Pancreas (tissue), 10 donors: ENCODE measurements around the gene PHTF2. TPM values are rescaled to one million over a fixed set of nuclear protein-coding genes. Genes with fewer than 3 reads are reported as not detected.

Experiments used
- ATAC-seq, 4 donors: fragments of 200-7000 bp; cut with Tn5 transposase; one replicate each; pipeline versions ENCODE4 v1.8.0 to v1.9.1; 2020; ENCODE audit warnings: mild to moderate bottlenecking in 4 of 4, moderate library complexity in 4 of 4
- DNase-seq, 6 donors: peaks; one replicate each; pipeline ENCODE4 v3.0.0-alpha.2; 2020
- FAIRE-seq: peaks from 2 replicates; lab custom pipeline; 2012; peaks lifted over from hg19 to GRCh38; lab: Jason Lieb, UNC
- H3K27ac ChIP-seq, 4 donors: fragments of 200-600 bp; sonication (generic); 1 replicate in 3 of 4; 2 replicates in 1 of 4; pipeline versions ENCODE4 v1.5.0 to v1.8.0; 2020
- H3K27me3 ChIP-seq, 4 donors: fragments of 200-600 bp; one replicate each; pipeline ENCODE4 v1.8.0; 2021
- H3K36me3 ChIP-seq, 3 donors: fragments of 200-600 bp; sonication (generic) in 1 of 3; one replicate each; pipeline versions ENCODE4 v1.5.0 to v1.8.0; 2020 to 2021
- H3K4me1 ChIP-seq, 3 donors: fragments of 200-600 bp; one replicate each; pipeline ENCODE4 v1.8.0; 2021
- H3K4me3 ChIP-seq, 4 donors: fragments of 200-600 bp; sonication (generic) in 2 of 4; one replicate each; pipeline versions ENCODE4 v1.5.0 to v1.8.0; 2020 to 2021
- H3K9me3 ChIP-seq, 4 donors: fragments of 200-600 bp; one replicate each; pipeline ENCODE4 v1.8.0; 2021
- WGBS, 2 donors: extraction: QIAGEN DNeasy Blood & Tissue Kit; methylation state at CpG; one replicate each; pipeline ENCODE4 v1.1.7; 2013; 5-methylcytosine and 5-hydroxymethylcytosine counted together
- intact Hi-C, 3 donors: fragments of 100-400 bp; cut with DNase I; formaldehyde crosslinking; loops; one replicate each; pipeline versions ENCODE4 v1.11.1 to v1.14.2; 2022
- polyA plus RNA-seq, 2 donors: library from polyadenylated mRNA; stranded (reverse); fragments of 200-250 nt; gene quantifications; one replicate each; pipeline ENCODE4 v1.2.3, GENCODE V29; 2013
- total RNA-seq, 6 donors: library from RNA; stranded (reverse); fragmentation: NEBNext Ultra II Directional in 4 of 6; extraction: Animal tissue kit (Norgen Biotek cat#: 25700) in 4 of 6; gene quantifications; one replicate each; pipeline versions ENCODE4 v1.2.1 to v1.2.4, GENCODE V29; 2021 to 2023
- TF ChIP-seq, protein P1 (sequence below), 4 donors: fragments of 200-600 bp; sonication (generic) in 3 of 4; IDR thresholded peaks; one replicate each; pipeline versions ENCODE4 v1.5.0 to v1.8.0; 2021; ENCODE audit warnings: antibody characterized with exemption in 4 of 4
- donor health status: healthy with polysubstance abuse.
- donor health status: DM: no; HTN: no; CAD: no; lungs with moderate emphysema.
- donor health status: DM: no; HTN: no; CAD: no.
- donor health status: control.
- donor health status: control.
- donor health status: Bipolar disorder and iron deficiency.
- donor health status: DM: yes; HTN: yes; CAD: no.
- donor health status: DM: no; HTN: no; CAD: no.
- donor health status: DM: no; HTN: no; CAD: no.
- donor health status: DM: yes; HTN: yes; CAD: no.

Gene PHTF2
- total and polyA plus RNA-seq, 8 donors: 3.3 to 8.8 (median 5.1) TPM

DNA sequence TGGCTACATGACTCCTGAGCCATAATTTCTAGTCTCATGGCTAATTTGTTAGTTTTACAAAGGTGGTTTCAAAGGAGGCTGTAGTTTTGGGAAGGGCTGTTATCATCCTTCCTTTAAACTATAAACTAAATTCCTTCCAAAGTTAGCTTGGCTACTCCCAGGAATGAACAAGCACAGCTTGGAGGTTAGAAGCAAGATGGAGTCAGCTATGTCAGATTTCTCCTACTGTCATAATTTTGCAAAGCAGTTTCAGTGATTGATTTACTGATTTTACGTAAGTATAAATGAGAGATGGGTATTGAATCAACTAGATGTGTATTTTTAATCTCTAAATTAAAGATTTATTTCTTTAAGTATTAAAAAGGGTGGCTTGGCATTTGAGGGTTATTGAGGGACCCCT is 79.9 kb downstream of the PHTF2 start:
- H3K4me3 ChIP-seq: no peak overlapping the region
- no peaks in the 10 kb centered on the region for H3K4me1 ChIP-seq
- no peaks in the 10 kb centered on the region for H3K9me3 ChIP-seq
- TF ChIP-seq, protein P1, sequence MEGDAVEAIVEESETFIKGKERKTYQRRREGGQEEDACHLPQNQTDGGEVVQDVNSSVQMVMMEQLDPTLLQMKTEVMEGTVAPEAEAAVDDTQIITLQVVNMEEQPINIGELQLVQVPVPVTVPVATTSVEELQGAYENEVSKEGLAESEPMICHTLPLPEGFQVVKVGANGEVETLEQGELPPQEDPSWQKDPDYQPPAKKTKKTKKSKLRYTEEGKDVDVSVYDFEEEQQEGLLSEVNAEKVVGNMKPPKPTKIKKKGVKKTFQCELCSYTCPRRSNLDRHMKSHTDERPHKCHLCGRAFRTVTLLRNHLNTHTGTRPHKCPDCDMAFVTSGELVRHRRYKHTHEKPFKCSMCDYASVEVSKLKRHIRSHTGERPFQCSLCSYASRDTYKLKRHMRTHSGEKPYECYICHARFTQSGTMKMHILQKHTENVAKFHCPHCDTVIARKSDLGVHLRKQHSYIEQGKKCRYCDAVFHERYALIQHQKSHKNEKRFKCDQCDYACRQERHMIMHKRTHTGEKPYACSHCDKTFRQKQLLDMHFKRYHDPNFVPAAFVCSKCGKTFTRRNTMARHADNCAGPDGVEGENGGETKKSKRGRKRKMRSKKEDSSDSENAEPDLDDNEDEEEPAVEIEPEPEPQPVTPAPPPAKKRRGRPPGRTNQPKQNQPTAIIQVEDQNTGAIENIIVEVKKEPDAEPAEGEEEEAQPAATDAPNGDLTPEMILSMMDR (IDR thresholded peaks at IDR 0.05): no peak
- FAIRE-seq (no peak), DNase-seq (no peak), ATAC-seq (no peak)
- H3K27me3 ChIP-seq: no peaks in the 10 kb centered on the region
- 92 to 100% methylated on average over 1 of the region's 1 CpG for WGBS, 2 donors
- H3K27ac ChIP-seq: no peak overlapping the region
- no peaks in the 10 kb centered on the region for H3K36me3 ChIP-seq
- intact Hi-C loops: no loop called here

DNA sequence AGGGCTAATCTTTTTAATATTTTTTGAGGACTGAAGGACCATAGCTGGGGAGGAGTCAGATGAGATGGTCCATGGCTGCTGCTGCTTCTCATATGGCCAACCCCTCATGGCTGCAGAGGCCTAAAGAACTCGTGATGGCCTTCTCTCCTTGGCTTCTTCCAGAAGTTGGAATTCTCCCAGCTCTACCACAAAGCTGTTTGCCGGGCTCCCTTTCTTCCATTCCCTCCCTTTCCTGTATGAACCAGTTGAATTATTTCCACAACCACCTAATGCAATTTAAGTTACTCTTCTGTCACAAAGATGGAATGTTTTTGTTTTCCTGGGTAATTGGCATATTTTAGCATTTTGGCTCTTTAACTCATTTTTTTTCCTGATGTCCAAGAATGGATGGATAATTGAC is 80.7 kb downstream of the PHTF2 start:
- TF ChIP-seq, protein P1 (IDR thresholded peaks at IDR 0.05): no peak
- H3K9me3 ChIP-seq: no peaks in the 10 kb centered on the region
- no peak overlapping the region for H3K4me3 ChIP-seq
- H3K4me1 ChIP-seq: no peaks in the 10 kb centered on the region
- 67 to 83% methylated on average over 2 of the region's 2 CpGs for WGBS, 2 donors
- intact Hi-C loops: no loop called here
- H3K27ac ChIP-seq: no peak overlapping the region
- DNase-seq (no peak), ATAC-seq (no peak), FAIRE-seq (no peak)
- H3K36me3 ChIP-seq: no peaks in the 10 kb centered on the region
- H3K27me3 ChIP-seq: no peaks in the 10 kb centered on the region

DNA sequence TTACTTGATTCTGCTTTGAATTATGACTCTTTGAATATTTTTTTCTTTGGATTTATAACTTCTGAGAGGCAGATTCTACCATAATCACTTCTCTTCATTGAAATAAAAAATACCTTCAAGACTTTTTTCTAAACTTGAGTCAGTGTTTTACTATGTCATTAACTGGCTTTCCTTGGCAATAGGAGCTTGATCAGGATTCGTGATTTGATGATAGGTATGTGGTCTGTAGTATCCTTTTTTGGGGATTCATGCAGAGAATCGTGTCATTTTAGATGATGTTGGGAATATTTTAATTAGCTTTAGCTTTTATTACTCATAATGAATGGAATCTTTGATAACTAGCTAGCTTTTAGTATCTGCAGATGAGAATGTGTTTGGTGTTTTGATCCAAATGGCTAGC is 83.3 kb downstream of the PHTF2 start:
- H3K4me3 ChIP-seq: no peak overlapping the region
- TF ChIP-seq, protein P1 (IDR thresholded peaks at IDR 0.05): no peak
- DNase-seq (no peak), FAIRE-seq (no peak), ATAC-seq (no peak)
- 92 to 96% methylated on average over 2 of the region's 2 CpGs for WGBS, 2 donors
- H3K36me3 ChIP-seq: no peaks in the 10 kb centered on the region
- H3K27ac ChIP-seq: no peak overlapping the region
- H3K4me1 ChIP-seq: no peaks in the 10 kb centered on the region
- intact Hi-C loops: no loop called here
- no peaks in the 10 kb centered on the region for H3K9me3 ChIP-seq
- no peaks in the 10 kb centered on the region for H3K27me3 ChIP-seq

DNA sequence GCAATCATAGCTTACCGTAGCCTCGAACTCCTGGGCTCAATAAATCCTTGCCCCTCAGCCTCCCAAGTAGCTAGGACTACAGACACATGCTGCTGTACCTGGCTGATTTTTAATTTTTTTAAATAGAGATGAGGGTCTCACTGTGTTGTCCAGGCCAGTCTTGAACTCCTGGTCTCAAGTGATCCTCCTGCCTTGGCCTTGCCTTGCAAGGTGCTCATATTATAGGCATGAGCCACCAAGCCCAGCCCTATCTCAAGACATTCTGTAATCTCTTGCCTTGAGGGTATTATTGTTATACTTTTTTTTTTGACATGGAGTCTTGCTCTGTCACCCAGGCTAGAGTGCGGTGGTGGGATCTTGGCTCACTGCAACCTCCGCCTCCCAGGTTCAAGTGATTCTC is 86.6 kb downstream of the PHTF2 start:
- H3K36me3 ChIP-seq: no peaks in the 10 kb centered on the region
- FAIRE-seq (no peak), ATAC-seq (no peak), DNase-seq (no peak)
- H3K27ac ChIP-seq: no peak overlapping the region
- TF ChIP-seq, protein P1 (IDR thresholded peaks at IDR 0.05): no peak
- H3K27me3 ChIP-seq: no peaks in the 10 kb centered on the region
- H3K9me3 ChIP-seq: no peaks in the 10 kb centered on the region
- no peaks in the 10 kb centered on the region for H3K4me1 ChIP-seq
- 91 to 100% methylated on average over 4 of the region's 4 CpGs for WGBS, 2 donors
- intact Hi-C loops: no loop called here
- no peak overlapping the region for H3K4me3 ChIP-seq

DNA sequence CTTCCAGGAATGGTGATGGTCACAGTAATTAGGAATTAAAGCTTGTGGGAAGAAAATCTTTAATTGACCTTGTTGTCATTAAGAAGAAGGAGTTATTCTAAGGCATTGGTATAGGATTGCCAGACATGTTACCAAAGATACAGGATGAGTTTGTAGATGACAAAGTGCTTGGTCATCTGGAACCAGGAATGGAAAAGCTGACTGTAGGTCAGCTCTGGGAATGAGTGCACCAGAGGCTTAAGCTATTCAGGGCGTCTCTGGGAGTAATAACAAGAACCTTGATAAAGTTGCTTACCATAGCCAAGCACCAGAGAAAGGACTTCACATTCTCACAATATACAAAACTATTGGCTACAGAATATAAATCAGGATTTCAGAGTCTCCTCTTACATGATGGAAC is 89.0 kb downstream of the PHTF2 start:
- no peak for ATAC-seq
- Histone ChIP-seq H3K27ac (no peak overlapping the region), H3K4me1 (no peaks in the 10 kb centered on the region), H3K36me3 (no peaks in the 10 kb centered on the region), H3K27me3 (no peaks in the 10 kb centered on the region), H3K4me3 (no peak overlapping the region), H3K9me3 (no peaks in the 10 kb centered on the region)
- intact Hi-C loops: no loop called here
- TF ChIP-seq, protein P1 (IDR thresholded peaks at IDR 0.05): no peak
- 77 to 79% methylated on average over 1 of the region's 1 CpG for WGBS, 2 donors
- DNase-seq: no peak
- no peak for FAIRE-seq
